ENCODE measurements around the gene ITPR1. TPM values are rescaled to one million over a fixed set of nuclear protein-coding genes. Genes with fewer than 3 reads are reported as not detected.

ITPR1 gene
- total and polyA plus RNA-seq, 2 of the 4 experiments (the other 2 are of a cell fraction): 1.8 to 5.7 TPM

DNA sequence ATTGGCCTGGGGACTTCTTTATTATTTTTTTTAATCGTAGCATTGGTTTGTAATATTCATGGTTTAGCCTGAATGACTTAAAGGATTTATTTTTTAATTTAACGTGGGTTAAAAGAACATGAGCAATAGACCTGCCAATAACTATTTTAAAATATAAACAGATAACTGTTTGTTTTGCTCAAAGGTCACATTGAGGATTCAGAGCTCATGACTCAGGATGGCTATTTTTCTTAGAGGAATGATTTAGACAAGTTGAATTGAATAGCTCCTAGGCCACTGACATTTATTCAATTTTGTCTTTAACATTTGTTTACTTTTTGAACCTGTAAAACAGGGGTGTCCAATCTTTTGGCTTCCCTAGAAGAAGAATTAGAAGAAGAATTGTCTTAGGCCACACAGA is 68.5 kb downstream of the ITPR1 start:
- no peak for DNase-seq
- Histone ChIP-seq H2BK5ac (ENCODE audit: low read depth, low read length, poor library complexity, severe bottlenecking) (no peak overlapping the region), H3K23ac (ENCODE audit: low read depth, low read length) (no peak overlapping the region), H3K27ac (ENCODE audit: insufficient read depth, low read length) (no peak overlapping the region), H2AK9ac (replicated peaks; ENCODE audit: low read depth, low read length, poor library complexity) (no peak overlapping the region), H2BK20ac (ENCODE audit: low read depth, low read length) (no peak overlapping the region), H3K27me3 (ENCODE audit: control insufficient read depth, insufficient read depth, low read length) (no peaks in the 10 kb centered on the region), H4K8ac (ENCODE audit: low read depth in 2 of 2, low read length in 2 of 2) (no peak overlapping the region), H3K14ac (replicated peaks; ENCODE audit: low read depth, low read length) (no peak overlapping the region), H3K79me1 (ENCODE audit: low read depth in 1 of 2, low read length in 2 of 2) (no peaks in the 10 kb centered on the region), H4K20me1 (ENCODE audit: insufficient read depth, low read length) (no peaks in the 10 kb centered on the region), H2AFZ (replicated peaks; ENCODE audit: low read length, poor library complexity) (no peak overlapping the region), H3K4me2 (ENCODE audit: low read depth, low read length) (no peak overlapping the region), H2BK15ac (ENCODE audit: low read depth, low read length) (no peak overlapping the region), H3K9me1 (ENCODE audit: insufficient read depth, low read length) (no peaks in the 10 kb centered on the region), H3K9me3 (ENCODE audit: control insufficient read depth, insufficient read depth, low read length) (no peaks in the 10 kb centered on the region), H4K91ac (ENCODE audit: insufficient read depth, low read depth, low read length) (no peak overlapping the region), H3K4me3 (ENCODE audit: insufficient read depth, low read depth, low read length) (no peak overlapping the region), H4K5ac (ENCODE audit: low read depth, low read length) (no peak overlapping the region), H3K36me3 (ENCODE audit: control insufficient read depth, insufficient read depth, low read length) (no peaks in the 10 kb centered on the region), H3K4ac (ENCODE audit: low read depth, low read length) (no peak overlapping the region), H2BK120ac (ENCODE audit: low read depth, low read length) (no peak overlapping the region), H3K56ac (ENCODE audit: extremely low read depth, insufficient read depth, low read length) (no peak overlapping the region), H3K4me1 (ENCODE audit: control insufficient read depth, insufficient read depth, low read length) (no peaks in the 10 kb centered on the region), H3K18ac (ENCODE audit: low read depth, low read length) (no peak overlapping the region), H2AK5ac (ENCODE audit: low read depth, low read length) (no peak overlapping the region), H3K9ac (ENCODE audit: low read depth, low read length) (no peak overlapping the region)
- dilution Hi-C loops (cut with HindIII; ENCODE audit: low sequenced_read_pairs, unreplicated experiment) (no loop called here), intact Hi-C loops (cut with micrococcal nuclease) (no loop called here), in situ Hi-C loops (cut with MboI; ENCODE audit: low sequenced_read_pairs) (no loop called here)
- no peak for TF ChIP-seq ELK1 (IDR thresholded peaks at IDR 0.05; ENCODE audit: borderline replicate concordance, low read depth, low read length)
- TF ChIP-seq BHLHE40 (IDR thresholded peaks at IDR 0.05; ENCODE audit: low read depth, low read length): no peak
- TF ChIP-seq MXI1 (IDR thresholded peaks at IDR 0.05; ENCODE audit: borderline replicate concordance, low read depth, low read length): no peak
- no peak for TF ChIP-seq MAFK (IDR thresholded peaks at IDR 0.05; ENCODE audit: low read depth, low read length)
- no peak for TF ChIP-seq CHD1 (IDR thresholded peaks at IDR 0.05; ENCODE audit: low read depth, low read length)
- TF ChIP-seq MAZ (IDR thresholded peaks at IDR 0.05; ENCODE audit: borderline replicate concordance, low read depth, low read length): no peak
- TF ChIP-seq USF2 (IDR thresholded peaks at IDR 0.05; ENCODE audit: low read depth, low read length): no peak
- no peak for TF ChIP-seq SMC3 (IDR thresholded peaks at IDR 0.05; ENCODE audit: low read depth, low read length)
- TF ChIP-seq CEBPB (IDR thresholded peaks at IDR 0.05; ENCODE audit: low read depth, low read length): no peak
- no peak for TF ChIP-seq RAD21 (IDR thresholded peaks at IDR 0.05; ENCODE audit: low read length)
- TF ChIP-seq, protein P1, sequence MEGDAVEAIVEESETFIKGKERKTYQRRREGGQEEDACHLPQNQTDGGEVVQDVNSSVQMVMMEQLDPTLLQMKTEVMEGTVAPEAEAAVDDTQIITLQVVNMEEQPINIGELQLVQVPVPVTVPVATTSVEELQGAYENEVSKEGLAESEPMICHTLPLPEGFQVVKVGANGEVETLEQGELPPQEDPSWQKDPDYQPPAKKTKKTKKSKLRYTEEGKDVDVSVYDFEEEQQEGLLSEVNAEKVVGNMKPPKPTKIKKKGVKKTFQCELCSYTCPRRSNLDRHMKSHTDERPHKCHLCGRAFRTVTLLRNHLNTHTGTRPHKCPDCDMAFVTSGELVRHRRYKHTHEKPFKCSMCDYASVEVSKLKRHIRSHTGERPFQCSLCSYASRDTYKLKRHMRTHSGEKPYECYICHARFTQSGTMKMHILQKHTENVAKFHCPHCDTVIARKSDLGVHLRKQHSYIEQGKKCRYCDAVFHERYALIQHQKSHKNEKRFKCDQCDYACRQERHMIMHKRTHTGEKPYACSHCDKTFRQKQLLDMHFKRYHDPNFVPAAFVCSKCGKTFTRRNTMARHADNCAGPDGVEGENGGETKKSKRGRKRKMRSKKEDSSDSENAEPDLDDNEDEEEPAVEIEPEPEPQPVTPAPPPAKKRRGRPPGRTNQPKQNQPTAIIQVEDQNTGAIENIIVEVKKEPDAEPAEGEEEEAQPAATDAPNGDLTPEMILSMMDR (conservative IDR thresholded peaks at IDR 0.05; ENCODE audit: low read depth, low read length): no peak
- no peak for TF ChIP-seq RFX5 (IDR thresholded peaks at IDR 0.05; ENCODE audit: low read depth, low read length)
- TF ChIP-seq RCOR1 (IDR thresholded peaks at IDR 0.05; ENCODE audit: insufficient replicate concordance, low read length): no peak
- no peak for TF ChIP-seq NFE2L2 (IDR thresholded peaks at IDR 0.05; ENCODE audit: low read depth, low read length)
- TF ChIP-seq FOS (IDR thresholded peaks at IDR 0.05; ENCODE audit: low read depth, low read length): no peak
- no peak for TF ChIP-seq POLR2A (IDR thresholded peaks at IDR 0.05; ENCODE audit: low read depth, low read length)
- POLR2A ChIA-PET (ENCODE audit: unreplicated experiment): no interaction called here
- CTCF ChIA-PET: no interaction called here
- no TSS peak for BruUV-seq (replicated peaks)
- no peak for ATAC-seq (ENCODE audit: low read depth)
- WGBS, 2 experiments (ENCODE audit: extremely low coverage in 2 of 2, insufficient read length in 1 of 2): no CpG with 5 or more reads among the region's 2 CpGs
